ENCODE measurements around the gene SPOUT1.

The SPOUT1 gene

DNA sequence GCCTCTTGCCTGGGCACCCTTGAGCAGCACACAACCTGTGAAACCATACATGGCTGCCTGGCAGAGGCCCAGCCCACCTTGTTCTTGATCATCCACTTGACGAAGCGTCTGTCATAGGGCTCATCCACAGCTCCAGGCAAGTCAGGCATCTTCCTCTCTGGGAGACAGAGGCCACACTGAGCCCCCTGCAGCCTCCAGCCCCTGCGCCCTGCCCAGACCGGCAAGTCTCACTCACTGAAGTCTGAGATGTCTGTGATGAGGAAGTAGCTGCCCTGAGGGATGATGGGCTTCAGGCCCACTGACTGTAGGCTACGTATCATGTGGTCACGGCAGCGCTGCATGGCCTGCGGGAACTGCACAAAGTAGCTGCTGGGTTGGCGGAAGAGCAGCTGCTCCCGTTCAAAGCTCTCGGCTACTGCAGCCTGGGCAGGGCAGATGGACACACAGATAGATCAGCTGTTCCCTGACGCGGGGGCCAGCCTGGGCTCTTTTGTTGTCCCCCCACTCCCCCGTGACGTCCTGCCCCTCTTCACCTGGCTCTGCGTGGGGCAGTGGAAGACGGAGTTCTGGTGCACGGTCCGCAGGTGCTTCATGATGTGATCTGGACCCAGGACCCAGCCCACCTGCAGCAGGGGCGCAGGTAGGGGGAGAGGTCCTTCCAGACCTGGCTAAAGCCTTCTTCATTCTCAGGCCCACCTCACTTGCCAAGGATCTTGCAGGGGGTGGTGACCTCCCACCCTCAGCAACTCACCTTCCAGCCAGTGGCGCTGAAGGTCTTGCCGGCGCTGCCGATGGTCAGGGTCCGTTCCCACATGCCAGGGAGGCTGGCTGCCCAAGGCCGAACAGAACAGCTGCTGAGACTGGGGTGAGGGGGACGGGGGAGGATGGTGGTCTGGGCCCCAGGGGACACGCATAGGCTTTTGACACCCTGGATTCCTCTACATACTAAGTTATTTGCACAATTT, 5.9 kb upstream of the SPOUT1 start:
- no peak for DNase-seq

- no peak for DNase-seq
These were observed 4.1 kb upstream of the SPOUT1 start for GRCh38 chr9:128833696-128834095.

DNA sequence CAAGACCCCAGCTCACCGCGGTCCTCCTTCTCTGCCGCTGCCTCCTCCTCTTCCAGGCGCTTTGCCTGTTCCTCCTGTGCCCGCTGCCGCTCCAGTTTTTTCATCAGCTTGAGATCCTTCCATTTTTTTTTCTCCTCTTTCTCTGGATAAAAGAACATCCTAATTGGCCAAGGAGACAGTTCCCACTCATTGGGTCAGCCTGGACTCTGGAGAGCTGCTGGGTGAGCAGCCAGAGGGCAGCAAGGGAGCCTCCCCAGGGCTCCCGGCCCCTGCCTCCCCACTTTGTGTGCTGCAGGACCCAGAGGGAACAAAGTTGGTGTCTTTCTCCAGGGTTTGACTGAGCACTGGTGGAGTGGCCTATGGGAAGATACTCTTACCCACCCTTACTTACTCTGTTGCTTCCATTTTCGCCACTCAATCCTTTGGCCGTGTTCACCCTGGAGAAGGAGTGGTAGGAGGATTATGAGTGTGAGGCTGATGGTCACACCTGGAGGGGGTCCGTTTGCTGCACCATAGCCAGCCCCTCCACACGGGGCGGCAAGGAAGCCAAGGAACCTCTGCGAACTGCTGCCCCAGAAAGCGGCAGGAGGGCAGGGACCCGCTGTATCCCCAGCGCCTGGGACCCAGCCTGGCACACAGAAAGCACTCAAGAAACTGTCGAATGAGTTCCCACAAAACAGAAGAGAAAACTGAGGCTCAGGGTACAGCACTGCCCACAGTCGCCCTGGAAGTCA, 708 bp downstream of the SPOUT1 start:
- no peak for DNase-seq

DNA sequence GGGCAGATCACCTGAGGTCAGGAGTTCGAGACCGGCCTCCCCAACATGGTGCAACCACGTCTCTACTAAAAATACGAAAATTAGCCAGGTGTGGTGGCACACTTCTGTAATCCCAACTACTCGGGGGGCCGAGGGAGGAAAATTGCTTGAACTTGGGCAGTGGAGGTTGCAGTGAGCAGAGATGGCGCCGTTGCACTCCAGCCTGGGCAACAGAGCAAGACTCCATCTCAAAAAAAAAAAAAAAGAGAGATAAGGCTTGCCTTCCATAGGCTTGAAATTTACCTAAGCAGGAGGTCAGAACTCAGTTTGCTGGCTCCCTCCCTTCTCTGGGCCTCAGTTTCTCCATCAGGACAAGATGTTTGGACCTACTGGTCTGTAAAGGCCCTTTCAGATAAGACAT, 1.3 kb downstream of the SPOUT1 start:
- DNase-seq: no peak

GRCh38 chr9:128825923-128826700, 3.5 kb downstream of the SPOUT1 start:
- DNase-seq: no peak

GRCh38 chr9:128824911-128825310, 4.7 kb downstream of the SPOUT1 start:
- DNase-seq: no peak

- DNase-seq: no peak
These were observed 5.6 kb downstream of the SPOUT1 start for GRCh38 chr9:128823903-128824406.

GRCh38 chr9:128823362-128823902, 6.2 kb downstream of the SPOUT1 start:
- DNase-seq: no peak

- DNase-seq: no peak
These were observed 7.1 kb downstream of the SPOUT1 start for GRCh38 chr9:128822407-128823042.

- DNase-seq: no peak
These were observed 7.8 kb downstream of the SPOUT1 start for GRCh38 chr9:128821584-128822406.

DNA sequence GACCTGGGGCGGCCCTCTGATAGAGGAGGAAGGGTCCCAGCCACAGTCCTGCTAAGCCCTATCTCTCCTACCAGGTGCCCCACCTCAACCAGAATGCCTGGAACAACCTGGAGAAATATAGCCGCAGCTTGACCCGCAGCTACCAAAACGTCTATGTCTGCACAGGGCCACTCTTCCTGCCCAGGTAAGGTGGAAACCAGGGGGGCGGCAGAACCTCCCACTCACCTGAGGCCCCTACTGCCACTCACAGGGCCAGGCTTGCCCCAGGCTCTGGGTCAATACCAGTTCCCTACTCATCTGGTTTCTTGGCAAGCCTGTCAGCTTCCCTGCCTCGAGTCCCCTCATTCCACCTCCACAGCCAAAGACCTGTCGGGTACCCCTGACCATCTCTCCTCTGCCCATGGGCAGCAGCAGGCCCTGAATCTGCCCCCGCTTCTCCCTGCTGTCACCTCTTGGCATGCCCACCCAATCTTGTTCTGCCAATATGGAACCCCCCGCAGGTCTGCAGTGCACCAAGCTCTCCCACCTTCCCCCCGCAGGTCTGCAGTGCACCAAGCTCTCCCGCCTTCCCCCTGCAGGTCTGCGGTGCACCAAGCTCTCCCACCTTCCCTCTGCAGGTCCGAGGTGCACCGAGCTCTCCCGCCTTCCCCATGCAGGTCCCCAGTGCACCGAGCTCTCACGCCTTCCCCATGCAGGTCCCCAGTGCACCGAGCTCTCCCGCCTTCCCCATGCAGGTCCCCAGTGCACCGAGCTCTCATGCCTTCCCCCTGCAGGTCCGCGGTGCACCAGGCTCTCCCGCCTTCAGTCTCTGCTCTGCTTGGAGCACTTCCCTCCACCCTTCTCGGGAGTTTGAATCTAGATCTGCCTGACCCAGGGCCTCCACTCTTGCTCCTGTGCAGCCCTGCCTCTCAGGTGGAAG, 8.7 kb downstream of the SPOUT1 start:
- no peak for DNase-seq

DNA sequence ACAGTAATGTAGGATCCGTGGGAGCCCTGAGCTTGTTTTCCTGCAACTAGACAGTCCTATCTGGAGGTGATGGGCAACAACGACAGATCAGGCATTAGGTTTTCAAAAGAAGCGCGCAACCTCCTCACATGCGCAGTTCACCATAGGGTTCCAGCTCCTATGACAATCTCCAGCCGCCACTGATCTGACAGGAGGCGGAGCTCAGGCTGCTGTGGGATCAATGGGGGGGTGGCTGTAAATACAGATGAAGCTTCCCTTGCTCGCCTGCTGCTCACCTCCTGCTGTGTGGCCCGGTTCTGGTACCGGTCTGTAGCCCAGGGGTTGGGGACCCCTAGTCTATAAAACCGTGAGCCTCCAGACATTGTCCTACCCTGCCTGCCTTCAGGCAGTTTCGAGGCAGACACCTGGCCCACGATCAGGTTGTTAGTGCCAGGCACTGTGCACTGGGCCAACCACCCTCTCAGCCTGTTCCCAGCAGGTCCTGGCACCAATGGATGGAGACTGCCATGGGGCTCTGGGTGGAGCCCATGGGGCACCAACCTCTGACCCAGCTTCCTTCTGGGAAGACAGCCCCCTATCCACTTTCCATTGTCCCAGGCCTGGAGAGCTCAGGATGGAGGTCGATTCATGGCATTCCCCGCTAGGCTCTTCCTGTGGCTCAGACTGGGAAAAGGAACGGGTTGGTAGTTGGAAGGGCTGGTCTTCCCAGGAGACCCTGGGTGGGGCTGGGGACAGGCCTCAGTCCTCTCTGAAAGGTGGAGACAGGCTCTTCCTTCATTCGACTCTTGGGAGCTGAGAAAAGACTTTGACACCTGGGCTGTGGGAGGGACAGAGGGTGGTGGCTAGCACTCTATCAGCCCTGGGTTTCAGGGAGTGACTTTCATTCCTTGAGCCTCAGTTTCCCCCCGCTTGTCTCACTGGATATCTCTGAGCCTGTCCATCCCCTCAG, 9.6 kb downstream of the SPOUT1 start:
- no peak for DNase-seq

DNA sequence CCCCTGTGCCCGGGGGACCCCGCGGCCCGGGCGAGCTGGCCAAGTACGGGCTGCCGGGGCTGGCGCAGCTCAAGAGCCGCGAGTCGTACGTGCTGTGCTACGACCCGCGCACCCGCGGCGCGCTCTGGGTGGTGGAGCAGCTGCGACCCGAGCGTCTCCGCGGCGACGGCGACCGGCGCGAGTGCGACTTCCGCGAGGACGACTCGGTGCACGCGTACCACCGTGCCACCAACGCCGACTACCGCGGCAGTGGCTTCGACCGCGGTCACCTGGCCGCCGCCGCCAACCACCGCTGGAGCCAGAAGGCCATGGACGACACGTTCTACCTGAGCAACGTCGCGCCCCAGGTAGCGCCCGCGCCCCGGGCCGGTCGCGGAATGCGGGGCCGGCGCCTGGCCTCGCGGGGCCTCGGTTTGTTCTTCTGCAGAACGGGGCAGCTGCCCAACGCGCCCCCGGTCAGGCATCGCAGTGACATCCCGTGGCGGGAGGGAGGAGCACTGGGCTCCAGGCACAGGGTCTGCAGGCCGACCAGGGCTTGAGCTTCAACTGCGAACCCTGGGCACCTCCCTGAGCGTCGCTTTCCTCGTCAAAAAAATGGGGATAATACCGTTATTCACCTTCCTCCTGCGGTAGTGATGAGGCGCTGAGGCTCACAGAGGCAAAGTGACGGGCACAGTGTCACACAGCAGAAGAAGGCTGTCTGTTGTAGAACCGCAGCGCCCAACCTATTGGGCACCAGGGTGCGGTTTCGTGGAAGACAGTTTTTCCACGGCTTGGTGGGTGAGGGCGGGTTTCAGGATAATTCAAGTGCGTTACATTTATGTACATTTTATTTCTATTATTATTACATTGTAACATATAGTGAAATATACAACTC, 10.5 kb downstream of the SPOUT1 start:
- DNase-seq: peak; percentile 41

DNA sequence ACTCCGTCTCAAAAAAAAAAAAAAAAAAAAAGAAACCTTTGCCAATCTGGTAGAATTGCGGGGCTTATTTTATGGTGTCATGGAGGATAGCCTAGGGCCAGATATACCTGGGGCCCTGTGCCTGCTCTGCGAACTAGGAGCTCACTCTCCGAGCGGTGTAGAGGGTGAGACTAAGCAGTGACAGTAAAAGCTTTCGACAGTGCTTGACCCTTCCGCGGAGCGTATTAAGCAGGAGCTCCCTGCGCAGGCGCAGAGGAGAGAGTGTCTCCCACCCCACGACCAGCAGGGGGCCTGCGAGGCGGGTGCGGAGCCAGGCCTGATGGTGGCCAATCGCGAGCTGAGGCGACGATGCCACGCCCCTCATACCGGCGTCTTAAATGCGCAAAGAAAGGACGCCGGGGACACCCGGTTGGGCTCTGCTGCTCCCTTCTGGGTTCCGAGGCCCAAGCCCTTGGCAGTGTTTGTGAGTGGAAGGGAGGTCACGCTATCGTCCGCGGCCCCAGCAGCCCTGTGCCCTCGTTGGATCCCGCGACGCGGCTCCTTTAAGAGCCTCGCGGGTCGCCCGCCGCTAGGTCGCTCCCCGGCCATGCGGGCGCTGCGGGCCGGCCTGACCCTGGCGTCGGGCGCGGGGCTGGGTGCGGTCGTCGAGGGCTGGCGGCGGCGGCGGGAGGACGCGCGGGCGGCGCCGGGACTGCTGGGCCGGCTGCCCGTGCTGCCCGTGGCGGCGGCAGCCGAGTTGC, 11.3 kb downstream of the SPOUT1 start, which contains the start of gene ENDOG:
ENDOG (plus strand) TSS at position 402 of the 740 bp plus-strand sequence; CDS start at position 587, 185 bp downstream.
- DNase-seq: peak; percentile 98

- no peak for DNase-seq
These were observed 18.7 kb downstream of the SPOUT1 start for GRCh38 chr9:128810873-128811272.

- no peak for DNase-seq
These were observed 19.8 kb downstream of the SPOUT1 start for GRCh38 chr9:128809831-128810230.

DNA sequence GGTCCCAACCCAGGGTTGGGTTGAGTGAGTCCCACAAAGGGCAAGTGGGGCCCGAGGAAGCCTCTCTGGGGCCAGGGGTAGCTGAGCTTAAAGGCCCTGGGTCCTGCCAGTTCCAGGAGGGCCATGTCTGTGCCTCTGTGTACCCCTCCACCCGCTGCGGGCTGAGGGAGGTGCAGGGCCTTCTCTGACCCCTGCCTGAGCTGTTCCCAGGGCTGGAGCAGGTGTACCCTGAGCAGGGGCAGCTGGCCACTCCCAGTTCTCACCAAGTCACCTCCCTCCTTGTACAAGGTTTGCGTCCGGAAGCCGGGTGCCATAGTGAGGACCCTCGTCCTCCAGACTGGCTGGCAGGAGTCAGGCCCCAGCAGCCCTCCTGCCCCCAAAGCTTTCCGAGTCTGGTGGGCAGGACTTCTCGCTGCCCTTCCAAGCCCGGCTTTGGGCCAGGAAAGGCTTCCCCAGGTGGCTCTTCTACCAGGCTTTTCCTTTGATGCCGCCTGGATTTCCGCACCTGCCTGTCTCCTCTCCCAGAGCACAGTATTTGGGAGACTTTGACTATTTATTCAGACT, 20.5 kb downstream of the SPOUT1 start:
- DNase-seq: no peak
